HCT116 (cell line): ENCODE results near the gene KANK4. TPM values are rescaled to one million over a fixed set of nuclear protein-coding genes. Genes with fewer than 3 reads are reported as not detected.

Experiments
- ATAC-seq: fragments of 200-7000 bp; cut with Tn5 transposase; 2 replicates; pipeline ENCODE4 v1.9.1; 2020; ENCODE audit warnings: mild to moderate bottlenecking, moderate library complexity
- BruUV-seq: library from RNA; stranded (reverse); fragments of 400-500 nt; replicated peaks from 2 replicates; lab custom pipeline; 2021; lab: Mats Ljungman, UMichigan
- CTCF ChIA-PET: fragments of 300-600 bp; sonication (Branson Sonifier 250); formaldehyde crosslinking; loops from one replicate; lab custom pipeline; 2021; ENCODE audit warnings: antibody characterized with exemption; lab: Charles Lee
- POLR2A ChIA-PET: fragments of 300-600, 350-600 bp; sonication (Branson Sonifier 250); formaldehyde crosslinking; loops from one replicate; lab custom pipeline; 2021; ENCODE audit warnings: antibody characterized with exemption; lab: Charles Lee
- RAD21 ChIA-PET, 2 experiments: fragments of 300-600 bp; sonication (Branson Sonifier 250); formaldehyde crosslinking; loops; one replicate each; lab custom pipeline; 2023; ENCODE audit warnings: low total read pairs in 2 of 2; ENCODE audit not compliant: uncharacterized antibody in 2 of 2, unreplicated experiment in 2 of 2, low non-redundant PET in 1 of 2; lab: Charles Lee
- DNase-seq: peaks from one replicate; pipeline ENCODE4 v3.0.0-alpha.2; 2010; ENCODE audit warnings: low read depth, low spot score
- H2AFZ ChIP-seq: fragments of 200-600 bp; shearing (Covaris generic), sonication (generic); 2 replicates; pipeline ENCODE4 v1.6.1; 2017; ENCODE audit warnings: low read depth, mixed run types, mixed read lengths, antibody characterized with exemption, low read length; ENCODE audit not compliant: poor library complexity, severe bottlenecking
- H3K27ac ChIP-seq: 2 replicates; pipeline ENCODE4 v1.5.1; 2012; ENCODE audit warnings: low read depth, low read length
- H3K27me3 ChIP-seq: fragments of 200-600 bp; sonication (generic); 2 replicates; pipeline ENCODE4 v1.6.1; 2016; ENCODE audit warnings: mixed run types, low read length, mixed read lengths; ENCODE audit not compliant: insufficient read depth
- H3K36me3 ChIP-seq, 2 experiments: fragments of 200-500 bp in 1 of 2; fragments of 200-600 bp in 1 of 2; sonication (Bioruptor generic) in 1 of 2; sonication (generic) in 1 of 2; 2 replicates each; pipeline versions ENCODE4 v1.5.1 to v1.6.1; 2014 to 2016; ENCODE audit warnings: low read length in 2 of 2, inconsistent platforms in 1 of 2, mixed read lengths in 1 of 2, mixed run types in 1 of 2; ENCODE audit not compliant: insufficient read depth in 2 of 2, control insufficient read depth in 1 of 2
- H3K4me1 ChIP-seq, 2 experiments: fragments of 200-600 bp in 1 of 2; sonication (generic) in 1 of 2; 2 replicates each; pipeline versions ENCODE4 v1.5.1 to v1.6.1; 2012 to 2017; ENCODE audit warnings: low read length in 2 of 2, inconsistent platforms in 1 of 2, mild to moderate bottlenecking in 1 of 2, mixed read lengths in 1 of 2, mixed run types in 1 of 2, moderate library complexity in 1 of 2; ENCODE audit not compliant: insufficient read depth in 2 of 2, control insufficient read depth in 1 of 2
- H3K4me2 ChIP-seq: fragments of 200-600 bp; sonication (generic); 2 replicates; pipeline ENCODE4 v1.6.1; 2017; ENCODE audit warnings: mixed run types, low read length, mixed read lengths
- H3K4me3 ChIP-seq, 2 experiments: fragments of 200-600 bp in 1 of 2; sonication (generic) in 1 of 2; replicated peaks in 1 of 2; 2 replicates each; pipeline ENCODE4 v1.5.1; 2011 to 2016; ENCODE audit warnings: low read length in 2 of 2, control low read depth in 1 of 2, low read depth in 1 of 2, mild to moderate bottlenecking in 1 of 2, mixed read lengths in 1 of 2, mixed run types in 1 of 2
- H3K79me2 ChIP-seq: fragments of 200-600 bp; sonication (generic); 2 replicates; pipeline ENCODE4 v1.6.1; 2017; ENCODE audit warnings: mild to moderate bottlenecking, mixed run types, low read length, moderate library complexity, mixed read lengths; ENCODE audit not compliant: insufficient read depth
- H3K9ac ChIP-seq: fragments of 200-600 bp; sonication (generic); 2 replicates; pipeline ENCODE4 v1.6.1; 2016; ENCODE audit warnings: low read length, mixed read lengths
- H3K9me2 ChIP-seq: fragments of 200-600 bp; sonication (generic), shearing (Covaris generic); 2 replicates; pipeline ENCODE4 v1.6.1; 2017; ENCODE audit warnings: mixed run types, mild to moderate bottlenecking, moderate library complexity; ENCODE audit not compliant: insufficient read depth
- H3K9me3 ChIP-seq, 2 experiments: fragments of 200-500 bp in 1 of 2; fragments of 200-600 bp in 1 of 2; sonication (Bioruptor generic) in 1 of 2; sonication (generic) in 1 of 2; 2 replicates each; pipeline ENCODE4 v1.6.1; 2014 to 2017; ENCODE audit warnings: low read length in 2 of 2, mixed read lengths in 2 of 2, inconsistent platforms in 1 of 2, low read depth in 1 of 2, mild to moderate bottlenecking in 1 of 2, mixed run types in 1 of 2, moderate library complexity in 1 of 2; ENCODE audit not compliant: control insufficient read depth in 1 of 2, insufficient read depth in 1 of 2
- H4K20me1 ChIP-seq: fragments of 200-600 bp; sonication (generic), shearing (Covaris generic); 2 replicates; pipeline ENCODE4 v1.6.1; 2017; ENCODE audit warnings: mixed run types, mild to moderate bottlenecking, moderate library complexity; ENCODE audit not compliant: insufficient read depth
- ATF3 ChIP-seq: IDR thresholded peaks from 2 replicates; pipeline ENCODE4 v1.6.1; 2012
- CBX3 ChIP-seq: IDR thresholded peaks from 2 replicates; pipeline ENCODE4 v1.6.1; 2012; ENCODE audit warnings: low read depth
- CTCF ChIP-seq, 3 experiments: fragments of 200-600 bp in 1 of 3; sonication (generic) in 1 of 3; IDR thresholded peaks in 2 of 3; conservative IDR thresholded peaks in 1 of 3; 2 replicates each; pipeline ENCODE4 v1.5.1; 2012 to 2017; ENCODE audit warnings: low read depth in 2 of 3, low read length in 2 of 3, antibody characterized with exemption in 1 of 3, borderline replicate concordance in 1 of 3, control low read depth in 1 of 3, mild to moderate bottlenecking in 1 of 3, mixed read lengths in 1 of 3, mixed run types in 1 of 3, moderate library complexity in 1 of 3; ENCODE audit not compliant: insufficient read depth in 1 of 3
- EGR1 ChIP-seq: IDR thresholded peaks from 2 replicates; pipeline ENCODE4 v1.6.1; 2012; ENCODE audit warnings: low read depth
- EZH2phosphoT487 ChIP-seq: fragments of 200-600 bp; IDR thresholded peaks from 2 replicates; pipeline ENCODE4 v1.6.1; 2018; ENCODE audit warnings: antibody characterized with exemption, borderline replicate concordance
- FOSL1 ChIP-seq: IDR thresholded peaks from 2 replicates; pipeline ENCODE4 v1.6.1; 2012; ENCODE audit warnings: low read depth
- JUND ChIP-seq: IDR thresholded peaks from 2 replicates; pipeline ENCODE4 v1.6.1; 2012
- MAX ChIP-seq: IDR thresholded peaks from 2 replicates; pipeline ENCODE4 v1.6.1; 2012
- POLR2AphosphoS5 ChIP-seq: IDR thresholded peaks from 2 replicates; pipeline ENCODE4 v1.6.1; 2011; ENCODE audit warnings: mild to moderate bottlenecking, low read depth, low read length, moderate library complexity
- RAD21 ChIP-seq: IDR thresholded peaks from 2 replicates; pipeline ENCODE4 v1.6.1; 2012; ENCODE audit warnings: low read depth, mild to moderate bottlenecking
- SIN3A ChIP-seq: IDR thresholded peaks from 2 replicates; pipeline ENCODE4 v1.6.1; 2012; ENCODE audit warnings: low read depth
- SP1 ChIP-seq: IDR thresholded peaks from 2 replicates; pipeline ENCODE4 v1.6.1; 2012; ENCODE audit warnings: low read depth
- SRF ChIP-seq: IDR thresholded peaks from 2 replicates; pipeline ENCODE4 v1.6.1; 2012; ENCODE audit warnings: low read depth
- TCF7L2 ChIP-seq: IDR thresholded peaks from 2 replicates; pipeline ENCODE4 v1.7.0; 2011; ENCODE audit warnings: borderline replicate concordance, inconsistent platforms; ENCODE audit not compliant: insufficient read depth, insufficient read length; ENCODE audit errors: extremely low read depth
- YY1 ChIP-seq: IDR thresholded peaks from 2 replicates; pipeline ENCODE4 v1.6.1; 2011; ENCODE audit warnings: low read length, low read depth, moderate library complexity, mild to moderate bottlenecking; ENCODE audit not compliant: insufficient replicate concordance; ENCODE audit errors: extremely low read depth
- ZBTB33 ChIP-seq: IDR thresholded peaks from 2 replicates; pipeline ENCODE4 v1.6.1; 2011; ENCODE audit warnings: mild to moderate bottlenecking, low read length, moderate library complexity; ENCODE audit not compliant: insufficient replicate concordance; ENCODE audit errors: extremely low read depth
- ZNF274 ChIP-seq: fragments of 200-500 bp; sonication (Bioruptor generic); IDR thresholded peaks from 2 replicates; pipeline ENCODE4 v1.6.1; 2014; ENCODE audit warnings: mild to moderate bottlenecking, low read depth, low read length, inconsistent platforms
- intact Hi-C: fragments of 100-400 bp; cut with micrococcal nuclease; formaldehyde crosslinking; loops from 2 replicates; pipeline ENCODE4 v1.10.0; 2022
- total RNA-seq: library from RNA; stranded (reverse); gene quantifications from one replicate; pipeline ENCODE4 v1.2.1, GENCODE V29; 2021; ENCODE audit not compliant: unreplicated experiment

KANK4 gene
- total RNA-seq, 1 experiment from 2014 or later = not detected

- TF ChIP-seq YY1 = no peak
- no peak for TF ChIP-seq JUND
- no peak for TF ChIP-seq ZBTB33
- TF ChIP-seq SP1 = no peak
- TF ChIP-seq CTCF (IDR thresholded peaks at IDR 0.05 in 2 of 3, conservative IDR thresholded peaks at IDR 0.05 in 1 of 3; ENCODE audit: borderline replicate concordance in 1 of 3, insufficient read depth in 1 of 3, low read depth in 2 of 3, low read length in 2 of 3) = no peak
- TF ChIP-seq FOSL1 = no peak
- no peak for TF ChIP-seq TCF7L2
- no peak for TF ChIP-seq MAX
- TF ChIP-seq ATF3 = no peak
- no peak for TF ChIP-seq SRF
- TF ChIP-seq ZNF274 = no peak
- no peak for TF ChIP-seq CBX3
- TF ChIP-seq EZH2phosphoT487 = no peak
- TF ChIP-seq POLR2AphosphoS5 = no peak
- no peak for TF ChIP-seq EGR1
- TF ChIP-seq SIN3A = no peak
- TF ChIP-seq RAD21 = no peak
- no peak for ATAC-seq
- BruUV-seq = no TSS peak
- no peak for DNase-seq
- Histone ChIP-seq H3K9me2 (no peaks in the 10 kb centered on the region), H3K27me3 (no peaks in the 10 kb centered on the region), H3K9me3 (no peaks in the 10 kb centered on the region), H3K4me2 (no peak overlapping the region), H4K20me1 (no peaks in the 10 kb centered on the region), H3K9ac (no peak overlapping the region), H3K4me3 (no peak overlapping the region), H3K4me1 (peaks cover 0 to 3% of the 10 kb centered on the region in 2 experiments; a peak in 1 of 4 replicates), H3K79me2 (no peaks in the 10 kb centered on the region), H2AFZ (no peak overlapping the region), H3K36me3 (no peaks in the 10 kb centered on the region), H3K27ac (no peak overlapping the region)
- ChIA-PET CTCF (no interaction called here), RAD21 (no interaction called here), POLR2A (no interaction called here)
- intact Hi-C loops = no loop called here
Measured at GRCh38 chr1:62361431-62361830, 42.2 kb upstream of the KANK4 start.
